Upper lobe of left lung (tissue), 6 donors: Measurements from ENCODE around the gene SLITRK3. TPM values are rescaled to one million over a fixed set of nuclear protein-coding genes. Genes with fewer than 3 reads are reported as not detected.
A peak's percentile ranks its signal among the peaks of the same experiment; 100 is the strongest.

Experiments used
- ATAC-seq, 2 donors: fragments of 200-7000 bp; cut with Tn5 transposase; one replicate each; pipeline ENCODE4 v1.9.1; 2022; ENCODE audit warnings: mild to moderate bottlenecking in 2 of 2, moderate library complexity in 2 of 2; ENCODE audit not compliant: low FRiP score in 2 of 2
- DNase-seq, 2 donors: peaks; one replicate each; pipeline ENCODE4 v3.0.0-alpha.2; 2019 to 2020
- H3K27ac ChIP-seq, 4 donors: fragments of 200-600 bp; sonication (generic); one replicate each; pipeline ENCODE4 v1.5.1; 2016 to 2019
- H3K27me3 ChIP-seq, 4 donors: fragments of 200-600 bp; sonication (generic); one replicate each; pipeline ENCODE4 v1.5.1; 2017 to 2019
- H3K36me3 ChIP-seq, 4 donors: fragments of 200-600 bp; sonication (generic); one replicate each; pipeline ENCODE4 v1.5.1; 2016 to 2019
- H3K4me1 ChIP-seq, 4 donors: fragments of 200-600 bp; sonication (generic); one replicate each; pipeline ENCODE4 v1.5.1; 2018 to 2019
- H3K4me3 ChIP-seq, 4 donors: fragments of 200-600 bp; sonication (generic); one replicate each; pipeline ENCODE4 v1.5.1; 2017 to 2019; ENCODE audit warnings: mild to moderate bottlenecking in 2 of 4, moderate library complexity in 1 of 4
- H3K9me3 ChIP-seq, 4 donors: fragments of 200-600 bp; sonication (generic); one replicate each; pipeline ENCODE4 v1.5.1; 2018 to 2019
- CTCF ChIP-seq, 6 experiments: fragments of 450-650 bp in 4 of 6; fragments of 200-600 bp in 2 of 6; sonication (generic) in 2 of 6; IDR thresholded peaks; one replicate each; pipeline ENCODE4 v1.5.1; 2016 to 2019; ENCODE audit warnings: antibody characterized with exemption in 6 of 6
- EP300 ChIP-seq, 4 donors: sonication (generic); formaldehyde crosslinking; IDR thresholded peaks; one replicate each; pipeline ENCODE4 v1.5.1; 2017; ENCODE audit warnings: antibody characterized with exemption in 4 of 4, control low read depth in 2 of 4
- POLR2A ChIP-seq, 4 donors: fragments of 450-650 bp; IDR thresholded peaks; one replicate each; pipeline ENCODE4 v1.5.1; 2016 to 2017; ENCODE audit warnings: antibody characterized with exemption in 4 of 4, mild to moderate bottlenecking in 2 of 4
- POLR2AphosphoS5 ChIP-seq, 2 donors: sonication (generic); formaldehyde crosslinking; IDR thresholded peaks; one replicate each; pipeline ENCODE4 v1.5.1; 2017; ENCODE audit warnings: antibody characterized with exemption in 2 of 2
- WGBS, 2 donors: methylation state at CpG; one replicate each; pipeline ENCODE4 v1.1.5; 2017 to 2018; 5-methylcytosine and 5-hydroxymethylcytosine counted together
- total RNA-seq, 6 donors: library from RNA; depleted of rRNA in 4 of 6; stranded (reverse); fragments of >200 nt in 4 of 6; gene quantifications; one replicate each; pipeline versions ENCODE4 v1.1.0 to v1.2.1, GENCODE V29; 2016 to 2021
- donor health status: DM: no; HTN: no; CAD: no; lungs with moderate emphysema.
- donor health status: DM: no; HTN: yes; CAD: no; lungs with severe emphysema.

SLITRK3 gene
- total RNA-seq, 6 donors from 2014 or later, result 0.17 to 0.69 (median 0.37) TPM; not detected in 3

DNA sequence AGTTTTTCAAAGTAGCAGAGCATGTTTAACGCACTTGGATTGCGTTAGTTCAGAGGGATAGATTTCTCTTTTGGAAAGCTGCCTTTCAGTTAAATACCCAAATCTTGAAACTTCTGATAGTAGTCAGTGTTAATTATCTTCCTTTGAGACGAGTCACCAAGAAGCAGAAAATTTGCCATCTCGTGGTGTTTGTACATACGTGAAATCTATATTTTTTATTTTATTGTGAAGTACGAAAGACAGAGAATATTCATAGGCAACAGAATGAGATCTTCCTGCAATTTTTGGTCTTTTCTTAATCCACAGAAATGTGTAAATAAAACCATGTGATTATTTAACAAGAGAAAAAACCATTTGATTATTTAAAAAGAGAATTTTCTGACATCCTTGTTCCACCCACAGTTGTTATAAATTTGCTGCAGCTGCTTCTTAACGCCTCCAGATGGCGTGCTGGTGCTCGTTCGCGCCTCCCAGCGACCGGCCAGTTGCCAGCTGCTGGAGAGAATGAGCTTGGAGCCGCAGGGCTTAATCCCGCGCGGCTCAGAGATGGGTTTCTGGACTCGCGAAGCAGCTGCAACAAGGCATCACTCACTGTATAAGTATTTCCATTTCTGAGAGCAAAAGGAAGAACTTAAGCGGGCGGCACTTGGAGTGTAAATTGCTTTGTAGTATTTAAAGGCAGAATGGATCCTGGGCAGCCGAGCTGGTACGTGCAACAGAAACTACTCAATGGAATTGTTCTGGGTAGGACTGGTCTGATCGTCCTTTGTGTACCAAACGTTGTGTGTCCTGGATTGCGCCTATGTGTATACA lies 10.5 kb upstream of the SLITRK3 start:
- Histone ChIP-seq H3K4me1 (no peaks in the 10 kb centered on the region), H3K4me3 (peak overlapping the region in 2 of 4 donors; percentile 31 to 36), H3K27ac (no peak overlapping the region), H3K9me3 (no peaks in the 10 kb centered on the region), H3K36me3 (no peaks in the 10 kb centered on the region), H3K27me3 (no peaks in the 10 kb centered on the region)
- TF ChIP-seq CTCF (IDR thresholded peaks at IDR 0.05), result peak; percentile 21 to 69 (median 52)
- TF ChIP-seq POLR2A (IDR thresholded peaks at IDR 0.05), result no peak
- no peak for TF ChIP-seq EP300 (IDR thresholded peaks at IDR 0.05)
- peak; percentile 69 to 90 for DNase-seq
- peak; percentile 82 to 96 for ATAC-seq
- 18 to 21% methylated on average over 26 of the region's 26 CpGs for WGBS, 2 donors

GRCh38 chr3:165204445-165204844 lies 8.3 kb upstream of the SLITRK3 start:
- no peaks in the 10 kb centered on the region for H3K4me1 ChIP-seq
- DNase-seq (no peak), ATAC-seq (no peak)
- 94 to 100% methylated on average over 1 of the region's 1 CpG for WGBS, 2 donors
- H3K36me3 ChIP-seq, result no peaks in the 10 kb centered on the region
- no peak for TF ChIP-seq POLR2AphosphoS5 (IDR thresholded peaks at IDR 0.05)
- TF ChIP-seq POLR2A (IDR thresholded peaks at IDR 0.05), result no peak
- no peak for TF ChIP-seq CTCF (IDR thresholded peaks at IDR 0.05)
- no peak for TF ChIP-seq EP300 (IDR thresholded peaks at IDR 0.05)
- H3K27me3 ChIP-seq, result no peaks in the 10 kb centered on the region
- H3K27ac ChIP-seq, result no peak overlapping the region
- no peaks in the 10 kb centered on the region for H3K9me3 ChIP-seq
- no peak overlapping the region for H3K4me3 ChIP-seq

GRCh38 chr3:165202995-165203394 lies 6.8 kb upstream of the SLITRK3 start:
- no peak for ATAC-seq
- 84 to 85% methylated on average over 5 of the region's 5 CpGs for WGBS, 2 donors
- Histone ChIP-seq H3K9me3 (no peaks in the 10 kb centered on the region), H3K4me3 (no peak overlapping the region), H3K27me3 (no peaks in the 10 kb centered on the region), H3K36me3 (no peaks in the 10 kb centered on the region), H3K27ac (no peak overlapping the region), H3K4me1 (no peaks in the 10 kb centered on the region)
- no peak for TF ChIP-seq POLR2AphosphoS5 (IDR thresholded peaks at IDR 0.05)
- TF ChIP-seq POLR2A (IDR thresholded peaks at IDR 0.05), result no peak
- no peak for DNase-seq

DNA sequence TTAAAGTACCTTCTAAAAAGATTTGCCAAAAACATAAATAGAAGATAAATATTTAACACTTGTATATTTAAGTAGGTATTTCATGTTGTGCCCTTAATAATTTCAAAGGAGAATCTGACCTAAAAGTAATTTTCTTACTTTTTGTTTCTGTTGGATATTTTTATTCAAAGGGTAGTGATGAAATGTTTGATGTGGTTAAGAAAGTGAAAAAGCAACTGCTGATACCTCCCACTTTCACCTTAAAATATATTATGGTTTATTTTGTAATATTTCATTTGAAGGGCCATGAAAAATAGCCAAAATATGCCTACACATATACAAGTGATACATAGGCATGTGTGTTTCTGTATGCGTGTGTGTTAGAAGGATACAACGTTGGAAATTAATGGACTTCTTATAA lies 5.8 kb upstream of the SLITRK3 start:
- no peak for TF ChIP-seq POLR2AphosphoS5 (IDR thresholded peaks at IDR 0.05)
- no peak for TF ChIP-seq EP300 (IDR thresholded peaks at IDR 0.05)
- no peak for TF ChIP-seq POLR2A (IDR thresholded peaks at IDR 0.05)
- TF ChIP-seq CTCF (IDR thresholded peaks at IDR 0.05), result no peak
- DNase-seq, result no peak
- Histone ChIP-seq H3K36me3 (no peaks in the 10 kb centered on the region), H3K4me3 (no peak overlapping the region), H3K9me3 (no peaks in the 10 kb centered on the region), H3K27ac (no peak overlapping the region), H3K4me1 (peaks cover 2 to 3% (median 2%) of the 10 kb centered on the region in 4 donors), H3K27me3 (peaks cover 0 to 7% (median 2%) of the 10 kb centered on the region in 4 donors)
- ATAC-seq, result no peak
- 88 to 89% methylated on average over 2 of the region's 2 CpGs for WGBS, 2 donors

DNA sequence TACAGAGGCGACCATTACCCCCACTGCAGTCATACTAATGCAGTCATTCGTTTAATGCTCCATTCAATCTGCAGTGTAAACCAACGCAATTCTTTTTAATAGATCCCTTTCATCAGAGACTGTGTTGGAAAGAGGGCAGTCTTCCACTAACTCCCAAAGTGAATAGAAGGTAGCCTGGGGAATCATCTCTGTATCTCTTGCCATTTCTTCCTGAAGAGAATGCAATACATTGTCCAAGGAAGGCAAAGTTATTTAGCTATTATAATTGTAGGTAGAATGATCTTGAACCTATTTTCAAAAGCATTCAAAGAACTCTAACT lies 1.3 kb upstream of the SLITRK3 start:
- Histone ChIP-seq H3K9me3 (no peaks in the 10 kb centered on the region), H3K36me3 (no peaks in the 10 kb centered on the region), H3K4me1 (peaks cover 21 to 42% (median 22%) of the 10 kb centered on the region in 4 donors), H3K4me3 (no peak overlapping the region), H3K27ac (no peak overlapping the region), H3K27me3 (peaks cover 0 to 38% (median 16%) of the 10 kb centered on the region in 4 donors)
- DNase-seq, result no peak
- no peak for TF ChIP-seq EP300 (IDR thresholded peaks at IDR 0.05)
- no peak for TF ChIP-seq POLR2AphosphoS5 (IDR thresholded peaks at IDR 0.05)
- no peak for TF ChIP-seq CTCF (IDR thresholded peaks at IDR 0.05)
- no peak for TF ChIP-seq POLR2A (IDR thresholded peaks at IDR 0.05)
- ATAC-seq, result no peak
- 21 to 25% methylated on average over 3 of the region's 3 CpGs for WGBS, 2 donors
